Tibial nerve (tissue), 4 donors: Measurements from ENCODE around the gene CEACAM16. TPM values are rescaled to one million over a fixed set of nuclear protein-coding genes. Genes with fewer than 3 reads are reported as not detected.

Experiments used
- DNase-seq, 2 donors: peaks; one replicate each; pipeline ENCODE4 v3.0.0-alpha.2; 2019; ENCODE audit warnings: low spot score in 2 of 2
- H3K27ac ChIP-seq, 4 donors: fragments of 200-600 bp; sonication (generic) in 3 of 4; one replicate each; pipeline ENCODE4 v1.5.1; 2017 to 2019; ENCODE audit warnings: mild to moderate bottlenecking in 1 of 4
- H3K27me3 ChIP-seq, 2 donors: fragments of 200-600 bp; sonication (generic) in 1 of 2; one replicate each; pipeline versions ENCODE4 v1.5.1 to v1.6.0; 2017 to 2019
- H3K36me3 ChIP-seq, 3 donors: fragments of 200-600 bp; sonication (generic); one replicate each; pipeline ENCODE4 v1.5.1; 2018 to 2019
- H3K4me1 ChIP-seq, 4 donors: fragments of 200-600 bp; sonication (generic) in 3 of 4; one replicate each; pipeline ENCODE4 v1.5.1; 2017 to 2019
- H3K4me3 ChIP-seq, 4 donors: fragments of 200-600 bp; sonication (generic) in 3 of 4; one replicate each; pipeline ENCODE4 v1.5.1; 2017 to 2019; ENCODE audit warnings: mild to moderate bottlenecking in 1 of 4, moderate library complexity in 1 of 4
- H3K9me3 ChIP-seq, 4 donors: fragments of 200-600 bp; sonication (generic) in 3 of 4; one replicate each; pipeline ENCODE4 v1.5.1; 2017 to 2019
- CTCF ChIP-seq, 5 experiments: fragments of 200-600 bp in 3 of 5; fragments of 450-650 bp in 2 of 5; sonication (generic) in 3 of 5; IDR thresholded peaks; one replicate each; pipeline ENCODE4 v1.5.1; 2016 to 2019; ENCODE audit warnings: antibody characterized with exemption in 5 of 5, mild to moderate bottlenecking in 3 of 5, moderate library complexity in 2 of 5
- EP300 ChIP-seq, 2 donors: sonication (generic); formaldehyde crosslinking; IDR thresholded peaks; one replicate each; pipeline ENCODE4 v1.6.1; 2017; ENCODE audit warnings: antibody characterized with exemption in 2 of 2, mild to moderate bottlenecking in 1 of 2
- POLR2A ChIP-seq, 2 donors: fragments of 450-650 bp; IDR thresholded peaks; one replicate each; pipeline ENCODE4 v1.6.1; 2017; ENCODE audit warnings: antibody characterized with exemption in 2 of 2, mild to moderate bottlenecking in 2 of 2, moderate library complexity in 2 of 2
- WGBS, 2 donors: methylation state at CpG; one replicate each; pipeline ENCODE4 v1.1.5; 2018; 5-methylcytosine and 5-hydroxymethylcytosine counted together
- small RNA-seq: library from RNA; depleted of rRNA; stranded (forward); fragments of <200 nt; gene quantifications from one replicate; pipeline ENCODE3, GENCODE V24; 2016
- total RNA-seq, 4 donors: library from RNA; depleted of rRNA; stranded (reverse); fragments of >200 nt; gene quantifications; one replicate each; pipeline ENCODE4 v1.1.0, GENCODE V29; 2016

Gene CEACAM16
- total RNA-seq, 4 donors from 2014 or later, result not detected

GRCh38 chr19:44757057-44757734 is 58.2 kb downstream of the CEACAM16 start:
- WGBS, 2 donors, result 18 to 35% methylated on average over 20 to 24 of the region's 53 CpGs
- Histone ChIP-seq H3K36me3 (peaks cover 0 to 38% (median 0%) of the 10 kb centered on the region in 3 donors), H3K4me3 (peak overlapping the region; percentile 37 to 59 (median 45)), H3K27me3 (no peaks in the 10 kb centered on the region), H3K4me1 (peaks cover 5 to 79% (median 59%) of the 10 kb centered on the region in 4 donors), H3K27ac (peak overlapping the region; percentile 69 to 94 (median 88)), H3K9me3 (no peaks in the 10 kb centered on the region)
- no peak for TF ChIP-seq CTCF (IDR thresholded peaks at IDR 0.05)
- peak in 1 of 2 donors; percentile 65 for TF ChIP-seq EP300 (IDR thresholded peaks at IDR 0.05)
- no peak for TF ChIP-seq POLR2A (IDR thresholded peaks at IDR 0.05)
- DNase-seq, result peak; percentile 60 to 61

GRCh38 chr19:44757735-44758505 is 59.0 kb downstream of the CEACAM16 start:
- peaks cover 0 to 32% (median 0%) of the 10 kb centered on the region in 3 donors for H3K36me3 ChIP-seq
- TF ChIP-seq POLR2A (IDR thresholded peaks at IDR 0.05) (peak in 1 of 2 donors; percentile 26), CTCF (IDR thresholded peaks at IDR 0.05) (peak in 3 of 5 experiments; percentile 11 to 55 (median 20)), EP300 (IDR thresholded peaks at IDR 0.05) (peak; percentile 13 to 74)
- H3K27ac ChIP-seq, result peak overlapping the region; percentile 69 to 94 (median 88)
- H3K4me3 ChIP-seq, result peak overlapping the region; percentile 37 to 59 (median 45)
- WGBS, 2 donors, result 26 to 33% methylated on average over 51 to 64 of the region's 68 CpGs
- DNase-seq, result peak; percentile 62 to 69
- H3K27me3 ChIP-seq, result no peaks in the 10 kb centered on the region
- peaks cover 5 to 72% (median 52%) of the 10 kb centered on the region in 4 donors for H3K4me1 ChIP-seq
- no peaks in the 10 kb centered on the region for H3K9me3 ChIP-seq

GRCh38 chr19:44758596-44758995 is 59.6 kb downstream of the CEACAM16 start:
- 38 to 50% methylated on average over 9 of the region's 9 CpGs for WGBS, 2 donors
- H3K4me1 ChIP-seq, result peaks cover 5 to 65% (median 46%) of the 10 kb centered on the region in 4 donors

GRCh38 chr19:44759083-44759804 is 60.3 kb downstream of the CEACAM16 start:
- H3K36me3 ChIP-seq, result peaks cover 0 to 32% (median 0%) of the 10 kb centered on the region in 3 donors
- no peaks in the 10 kb centered on the region for H3K27me3 ChIP-seq
- peak overlapping the region; percentile 69 to 94 (median 88) for H3K27ac ChIP-seq
- WGBS, 2 donors, result 75 to 78% methylated on average over 7 to 10 of the region's 10 CpGs
- DNase-seq, result no peak
- no peak overlapping the region for H3K4me3 ChIP-seq
- H3K9me3 ChIP-seq, result no peaks in the 10 kb centered on the region
- H3K4me1 ChIP-seq, result peaks cover 5 to 58% (median 42%) of the 10 kb centered on the region in 4 donors
- TF ChIP-seq EP300 (IDR thresholded peaks at IDR 0.05), result no peak
- TF ChIP-seq CTCF (IDR thresholded peaks at IDR 0.05), result no peak
- no peak for TF ChIP-seq POLR2A (IDR thresholded peaks at IDR 0.05)

More at GRCh38 chr19:44758596-44758995, 59.6 kb downstream of the CEACAM16 start:
- peaks cover 0 to 32% (median 0%) of the 10 kb centered on the region in 3 donors for H3K36me3 ChIP-seq
- DNase-seq, result no peak
- TF ChIP-seq EP300 (IDR thresholded peaks at IDR 0.05) (no peak), CTCF (IDR thresholded peaks at IDR 0.05) (no peak), POLR2A (IDR thresholded peaks at IDR 0.05) (no peak)
- H3K9me3 ChIP-seq, result no peaks in the 10 kb centered on the region
- H3K27me3 ChIP-seq, result no peaks in the 10 kb centered on the region
- peak overlapping the region; percentile 37 to 59 (median 45) for H3K4me3 ChIP-seq
- H3K27ac ChIP-seq, result peak overlapping the region; percentile 69 to 94 (median 88)

Small RNAs within 50 kb of the gene (small RNA-seq; reads per million reads assigned to genes)
- gene RF00285, result not detected

Other genes with a start within 250 kb of the CEACAM16 start
- gene ZNF180, start 198.6 kb upstream of the CEACAM16 start, total RNA-seq, result 10 to 100 TPM; 12.9 to 38.9 (median 15.7) TPM
- gene CEACAM20, start 169.5 kb upstream of the CEACAM16 start, total RNA-seq, result not detected
- gene IGSF23, start 85.6 kb upstream of the CEACAM16 start, total RNA-seq, result not detected
- 10 to 100 TPM; 55.3 to 71.4 (median 69.6) TPM for gene PVR, start 55.2 kb upstream of the CEACAM16 start, total RNA-seq
- gene CEACAM19, start 27.7 kb upstream of the CEACAM16 start, total RNA-seq, result 10 to 100 TPM; 10.9 to 38.7 (median 15.4) TPM
- gene BCL3, start 49.6 kb downstream of the CEACAM16 start, total RNA-seq, result 10 to 100 TPM; 10.3 to 37.8 (median 18.0) TPM
- not detected for gene CBLC, start 78.7 kb downstream of the CEACAM16 start, total RNA-seq
- 100 to 1,000 TPM in 1 of 4 donors, 10 to 100 TPM in 3; 83.5 to 139 (median 90.9) TPM for gene BCAM, start 110.0 kb downstream of the CEACAM16 start, total RNA-seq
- gene NECTIN2, start 147.1 kb downstream of the CEACAM16 start, total RNA-seq, result 100 to 1,000 TPM in 1 of 4 donors, 10 to 100 TPM in 3; 63.2 to 126 (median 90.4) TPM
- 10 to 100 TPM; 30.8 to 75.9 (median 48.6) TPM for gene TOMM40, start 192.1 kb downstream of the CEACAM16 start, total RNA-seq
- gene APOE, start 206.6 kb downstream of the CEACAM16 start, total RNA-seq, result 100 to 1,000 TPM; 126 to 316 (median 163) TPM
- gene APOC1, start 215.5 kb downstream of the CEACAM16 start, total RNA-seq, result 100 to 1,000 TPM in 1 of 4 donors, 10 to 100 TPM in 3; 17.2 to 213 (median 49.9) TPM
- not detected for gene APOC4, start 243.1 kb downstream of the CEACAM16 start, total RNA-seq
- 1 to 10 TPM in 1 of 4 donors, under 1 TPM in 1, not detected in 2; 0.90 to 2.0 TPM for gene APOC2, start 246.9 kb downstream of the CEACAM16 start, total RNA-seq